Duodenal mucosa (tissue), 2 donors: Measurements from ENCODE around the gene IL22RA2.

Source experiments
- H3K27ac ChIP-seq: one replicate; pipeline ENCODE4 v1.7.0; 2013; ENCODE audit warnings: low read depth, low read length
- H3K27me3 ChIP-seq, 2 donors: one replicate each; pipeline ENCODE4 v1.7.0; 2013; ENCODE audit warnings: low read length in 2 of 2, control low read depth in 1 of 2; ENCODE audit not compliant: insufficient read depth in 2 of 2, control insufficient read depth in 1 of 2
- H3K36me3 ChIP-seq, 2 donors: one replicate each; pipeline ENCODE4 v1.7.0; 2013; ENCODE audit warnings: low read length in 2 of 2, control low read depth in 1 of 2; ENCODE audit not compliant: insufficient read depth in 2 of 2, control insufficient read depth in 1 of 2
- H3K4me1 ChIP-seq, 2 donors: one replicate each; pipeline ENCODE4 v1.7.0; 2013; ENCODE audit warnings: low read length in 2 of 2, control low read depth in 1 of 2; ENCODE audit not compliant: insufficient read depth in 2 of 2, control insufficient read depth in 1 of 2
- H3K4me3 ChIP-seq, 2 donors: one replicate each; pipeline ENCODE4 v1.7.0; 2013; ENCODE audit warnings: low read length in 2 of 2, low read depth in 1 of 2
- H3K9ac ChIP-seq, 2 donors: one replicate each; pipeline ENCODE4 v1.7.0; 2013; ENCODE audit warnings: low read length in 2 of 2, low read depth in 1 of 2
- H3K9me3 ChIP-seq, 2 donors: one replicate each; pipeline ENCODE4 v1.7.0; 2013; ENCODE audit warnings: low read length in 2 of 2, control low read depth in 1 of 2; ENCODE audit not compliant: control insufficient read depth in 1 of 2

Gene IL22RA2

GRCh38 chr6:137182654-137183073 is 9.2 kb upstream of the IL22RA2 start:
- Histone ChIP-seq H3K4me1 (no peaks in the 10 kb centered on the region), H3K27ac (no peak overlapping the region), H3K9me3 (peaks cover 23 to 31% of the 10 kb centered on the region in 2 donors), H3K9ac (no peak overlapping the region), H3K36me3 (no peaks in the 10 kb centered on the region), H3K4me3 (no peak overlapping the region), H3K27me3 (no peaks in the 10 kb centered on the region)

- no peaks in the 10 kb centered on the region for H3K27me3 ChIP-seq
- H3K9ac ChIP-seq: no peak overlapping the region
- no peak overlapping the region for H3K4me3 ChIP-seq
- no peak overlapping the region for H3K27ac ChIP-seq
- H3K9me3 ChIP-seq: peaks cover 23 to 31% of the 10 kb centered on the region in 2 donors
- H3K36me3 ChIP-seq: no peaks in the 10 kb centered on the region
- H3K4me1 ChIP-seq: no peaks in the 10 kb centered on the region
These were observed 8.6 kb upstream of the IL22RA2 start for GRCh38 chr6:137181891-137182653.

GRCh38 chr6:137177611-137178010 is 4.2 kb upstream of the IL22RA2 start:
- H3K27me3 ChIP-seq: no peaks in the 10 kb centered on the region
- peaks cover 4 to 6% of the 10 kb centered on the region in 2 donors for H3K9me3 ChIP-seq
- no peak overlapping the region for H3K27ac ChIP-seq
- H3K4me1 ChIP-seq: no peaks in the 10 kb centered on the region
- H3K9ac ChIP-seq: no peak overlapping the region
- H3K4me3 ChIP-seq: no peak overlapping the region
- H3K36me3 ChIP-seq: no peaks in the 10 kb centered on the region

- Histone ChIP-seq H3K36me3 (no peaks in the 10 kb centered on the region), H3K4me3 (no peak overlapping the region), H3K27me3 (no peaks in the 10 kb centered on the region), H3K4me1 (no peaks in the 10 kb centered on the region), H3K9ac (no peak overlapping the region), H3K27ac (no peak overlapping the region), H3K9me3 (no peaks in the 10 kb centered on the region)
These were observed 3.3 kb upstream of the IL22RA2 start for GRCh38 chr6:137176729-137177128.

- no peaks in the 10 kb centered on the region for H3K4me1 ChIP-seq
- no peaks in the 10 kb centered on the region for H3K9me3 ChIP-seq
- no peak overlapping the region for H3K27ac ChIP-seq
- no peaks in the 10 kb centered on the region for H3K36me3 ChIP-seq
- no peaks in the 10 kb centered on the region for H3K27me3 ChIP-seq
- no peak overlapping the region for H3K4me3 ChIP-seq
- H3K9ac ChIP-seq: no peak overlapping the region
These were observed 2.4 kb upstream of the IL22RA2 start for GRCh38 chr6:137175868-137176245.

- H3K27ac ChIP-seq: no peak overlapping the region
- no peaks in the 10 kb centered on the region for H3K27me3 ChIP-seq
- no peak overlapping the region for H3K9ac ChIP-seq
- no peak overlapping the region for H3K4me3 ChIP-seq
- H3K36me3 ChIP-seq: no peaks in the 10 kb centered on the region
- no peaks in the 10 kb centered on the region for H3K4me1 ChIP-seq
- H3K9me3 ChIP-seq: no peaks in the 10 kb centered on the region
These were observed 1.9 kb upstream of the IL22RA2 start for GRCh38 chr6:137175157-137175867.

- H3K36me3 ChIP-seq: no peaks in the 10 kb centered on the region
- H3K9ac ChIP-seq: no peak overlapping the region
- H3K9me3 ChIP-seq: no peaks in the 10 kb centered on the region
- H3K4me3 ChIP-seq: no peak overlapping the region
- H3K27me3 ChIP-seq: no peaks in the 10 kb centered on the region
- H3K4me1 ChIP-seq: no peaks in the 10 kb centered on the region
- no peak overlapping the region for H3K27ac ChIP-seq
These were observed 561 bp downstream of the IL22RA2 start for GRCh38 chr6:137172734-137173431.

GRCh38 chr6:137171824-137172733 is 1.4 kb downstream of the IL22RA2 start:
- H3K4me1 ChIP-seq: no peaks in the 10 kb centered on the region
- no peak overlapping the region for H3K27ac ChIP-seq
- no peak overlapping the region for H3K4me3 ChIP-seq

GRCh38 chr6:137171053-137171374 is 2.4 kb downstream of the IL22RA2 start:
- H3K9me3 ChIP-seq: no peaks in the 10 kb centered on the region
- no peak overlapping the region for H3K4me3 ChIP-seq
- no peaks in the 10 kb centered on the region for H3K36me3 ChIP-seq
- no peaks in the 10 kb centered on the region for H3K27me3 ChIP-seq
- no peaks in the 10 kb centered on the region for H3K4me1 ChIP-seq
- H3K9ac ChIP-seq: no peak overlapping the region
- H3K27ac ChIP-seq: no peak overlapping the region

More at GRCh38 chr6:137171824-137172733, 1.4 kb downstream of the IL22RA2 start:
- no peaks in the 10 kb centered on the region for H3K9me3 ChIP-seq
- no peaks in the 10 kb centered on the region for H3K36me3 ChIP-seq
- no peaks in the 10 kb centered on the region for H3K27me3 ChIP-seq
- no peak overlapping the region for H3K9ac ChIP-seq
